SU-DHL-6 (cell line): ENCODE data around the gene MOB3B.
"Not testable (repeated sequence)": the region's sequence is repeated elsewhere in the genome, so short reads cannot be mapped to it uniquely, and the experiment has no call there.

Source experiments
- H2AFZ ChIP-seq: fragments of 200-600 bp; sonication (generic); 2 replicates; pipeline ENCODE4 v1.6.1; 2014; ENCODE audit warnings: low read depth, mild to moderate bottlenecking, moderate library complexity, mixed read lengths, antibody characterized with exemption, low read length; ENCODE audit not compliant: severe bottlenecking
- H3F3A ChIP-seq: fragments of 200-600 bp; shearing (Covaris generic); 2 replicates; pipeline ENCODE4 v1.6.0; 2016; ENCODE audit warnings: antibody characterized with exemption, mild to moderate bottlenecking; ENCODE audit not compliant: insufficient read depth
- H3K27ac ChIP-seq: fragments of 200-600 bp; sonication (generic); 2 replicates; pipeline ENCODE4 v1.5.1; 2016; ENCODE audit warnings: low read depth, mild to moderate bottlenecking, low read length, moderate library complexity, mixed read lengths
- H3K27me3 ChIP-seq: fragments of 200-600 bp; sonication (generic), shearing (Covaris generic); 2 replicates; pipeline ENCODE4 v1.6.0; 2014; ENCODE audit warnings: mild to moderate bottlenecking, low read length
- H3K36me3 ChIP-seq: fragments of 200-600 bp; sonication (generic); 2 replicates; pipeline ENCODE4 v1.6.1; 2014; ENCODE audit warnings: mild to moderate bottlenecking, low read length, mixed read lengths
- H3K4me2 ChIP-seq: fragments of 300-600, 200-600 bp; shearing (Covaris generic), sonication (generic); 2 replicates; pipeline ENCODE4 v1.6.0; 2014; ENCODE audit warnings: low read length, low read depth, mild to moderate bottlenecking; ENCODE audit not compliant: poor library complexity, severe bottlenecking
- H3K4me3 ChIP-seq: fragments of 200-600 bp; sonication (generic); 2 replicates; pipeline ENCODE4 v1.5.1; 2014; ENCODE audit warnings: antibody characterized with exemption, low read length, mild to moderate bottlenecking, mixed read lengths; ENCODE audit not compliant: insufficient read depth, poor library complexity, severe bottlenecking
- H3K79me2 ChIP-seq: fragments of 200-600 bp; sonication (generic); 2 replicates; pipeline ENCODE4 v1.6.1; 2014; ENCODE audit warnings: mild to moderate bottlenecking, low read length, moderate library complexity; ENCODE audit not compliant: insufficient read depth
- H3K9ac ChIP-seq: fragments of 200-600 bp; sonication (generic); 2 replicates; pipeline ENCODE4 v1.7.0; 2014; ENCODE audit warnings: mild to moderate bottlenecking, low read length
- H3K9me2 ChIP-seq: fragments of 200-600 bp; sonication (generic); replicated peaks from 2 replicates; pipeline ENCODE4 v1.6.1; 2014; ENCODE audit warnings: low read length; ENCODE audit not compliant: insufficient read depth
- H3K9me3 ChIP-seq: fragments of 200-600 bp; sonication (generic); 2 replicates; pipeline ENCODE4 v1.6.1; 2014; ENCODE audit warnings: low read length, mixed read lengths; ENCODE audit not compliant: insufficient read depth
- H4K20me1 ChIP-seq: fragments of 200-600 bp; sonication (generic); 2 replicates; pipeline ENCODE4 v1.6.1; 2014; ENCODE audit warnings: low read depth, mild to moderate bottlenecking, antibody characterized with exemption, low read length, moderate library complexity, mixed read lengths
- EZH2phosphoT487 ChIP-seq: fragments of 200-600 bp; sonication (generic), shearing (Covaris generic); conservative IDR thresholded peaks from 2 replicates; pipeline ENCODE4 v1.6.1; 2018; ENCODE audit warnings: mild to moderate bottlenecking, antibody characterized with exemption, low read length, moderate library complexity, mixed read lengths
- TF ChIP-seq, protein P1 (sequence below): fragments of 200-600 bp; sonication (generic); IDR thresholded peaks from one replicate; pipeline ENCODE4 v1.5.1; 2017; ENCODE audit warnings: antibody characterized with exemption, mild to moderate bottlenecking, low read length, moderate library complexity; ENCODE audit not compliant: insufficient read depth, poor library complexity, severe bottlenecking

Gene MOB3B

DNA sequence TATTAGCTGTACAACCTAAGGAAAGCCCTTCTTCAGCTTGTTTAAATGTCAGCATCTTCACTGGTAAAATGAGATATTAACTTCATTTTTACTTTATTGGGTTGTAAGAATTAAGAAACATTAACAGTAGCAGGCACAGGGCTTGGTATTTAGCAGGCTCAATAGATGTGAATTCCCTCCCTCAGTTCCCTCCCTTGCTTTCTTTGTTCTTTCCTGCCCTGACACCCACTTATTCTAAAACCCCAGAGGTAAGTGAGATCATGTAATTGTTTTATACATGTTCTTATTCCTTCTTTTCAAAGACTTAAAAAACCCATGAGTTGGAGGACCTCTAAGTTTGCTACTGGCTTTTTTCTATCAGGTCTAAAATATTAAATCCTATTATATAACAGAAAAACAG, 78.9 kb downstream of the MOB3B start:
- Histone ChIP-seq H3K36me3 (no peaks in the 10 kb centered on the region), H3K27ac (no peak overlapping the region), H3K9me2 (no peaks in the 10 kb centered on the region), H3K27me3 (no peaks in the 10 kb centered on the region), H3K4me2 (no peak overlapping the region), H3K9me3 (no peaks in the 10 kb centered on the region), H3K9ac (no peak overlapping the region), H3K79me2 (no peaks in the 10 kb centered on the region), H3K4me3 (no peak overlapping the region), H2AFZ (no peak overlapping the region), H4K20me1 (no peaks in the 10 kb centered on the region), H3F3A (no peaks in the 10 kb centered on the region)
- TF ChIP-seq, protein P1, sequence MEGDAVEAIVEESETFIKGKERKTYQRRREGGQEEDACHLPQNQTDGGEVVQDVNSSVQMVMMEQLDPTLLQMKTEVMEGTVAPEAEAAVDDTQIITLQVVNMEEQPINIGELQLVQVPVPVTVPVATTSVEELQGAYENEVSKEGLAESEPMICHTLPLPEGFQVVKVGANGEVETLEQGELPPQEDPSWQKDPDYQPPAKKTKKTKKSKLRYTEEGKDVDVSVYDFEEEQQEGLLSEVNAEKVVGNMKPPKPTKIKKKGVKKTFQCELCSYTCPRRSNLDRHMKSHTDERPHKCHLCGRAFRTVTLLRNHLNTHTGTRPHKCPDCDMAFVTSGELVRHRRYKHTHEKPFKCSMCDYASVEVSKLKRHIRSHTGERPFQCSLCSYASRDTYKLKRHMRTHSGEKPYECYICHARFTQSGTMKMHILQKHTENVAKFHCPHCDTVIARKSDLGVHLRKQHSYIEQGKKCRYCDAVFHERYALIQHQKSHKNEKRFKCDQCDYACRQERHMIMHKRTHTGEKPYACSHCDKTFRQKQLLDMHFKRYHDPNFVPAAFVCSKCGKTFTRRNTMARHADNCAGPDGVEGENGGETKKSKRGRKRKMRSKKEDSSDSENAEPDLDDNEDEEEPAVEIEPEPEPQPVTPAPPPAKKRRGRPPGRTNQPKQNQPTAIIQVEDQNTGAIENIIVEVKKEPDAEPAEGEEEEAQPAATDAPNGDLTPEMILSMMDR = no peak
- TF ChIP-seq EZH2phosphoT487 = no peak

DNA sequence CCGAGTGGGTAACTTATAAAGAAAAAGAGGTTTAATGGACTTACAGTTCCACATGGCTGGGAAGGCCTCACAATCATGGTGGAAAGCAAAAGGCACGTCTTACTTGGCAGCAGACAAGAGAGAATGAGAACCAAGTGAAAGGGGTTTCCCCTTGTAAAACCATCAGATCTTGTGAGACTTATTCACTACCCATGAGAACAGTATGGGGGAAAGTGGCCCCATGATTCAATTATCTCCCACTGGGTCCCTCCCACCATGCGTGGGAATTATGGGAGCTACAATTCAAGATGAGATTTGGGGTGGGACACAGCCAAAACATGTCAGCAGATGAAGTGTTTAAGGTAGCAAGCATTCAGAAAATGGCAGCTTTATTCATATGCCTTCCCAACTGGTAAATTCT, 81.3 kb downstream of the MOB3B start:
- H3K79me2 ChIP-seq, H3K9me2 ChIP-seq, H3K9ac ChIP-seq, H3K4me3 ChIP-seq, H3K27ac ChIP-seq, H3K9me3 ChIP-seq, H3F3A ChIP-seq, H4K20me1 ChIP-seq, H3K36me3 ChIP-seq, H3K27me3 ChIP-seq, H2AFZ ChIP-seq, H3K4me2 ChIP-seq: not testable (repeated sequence)

DNA sequence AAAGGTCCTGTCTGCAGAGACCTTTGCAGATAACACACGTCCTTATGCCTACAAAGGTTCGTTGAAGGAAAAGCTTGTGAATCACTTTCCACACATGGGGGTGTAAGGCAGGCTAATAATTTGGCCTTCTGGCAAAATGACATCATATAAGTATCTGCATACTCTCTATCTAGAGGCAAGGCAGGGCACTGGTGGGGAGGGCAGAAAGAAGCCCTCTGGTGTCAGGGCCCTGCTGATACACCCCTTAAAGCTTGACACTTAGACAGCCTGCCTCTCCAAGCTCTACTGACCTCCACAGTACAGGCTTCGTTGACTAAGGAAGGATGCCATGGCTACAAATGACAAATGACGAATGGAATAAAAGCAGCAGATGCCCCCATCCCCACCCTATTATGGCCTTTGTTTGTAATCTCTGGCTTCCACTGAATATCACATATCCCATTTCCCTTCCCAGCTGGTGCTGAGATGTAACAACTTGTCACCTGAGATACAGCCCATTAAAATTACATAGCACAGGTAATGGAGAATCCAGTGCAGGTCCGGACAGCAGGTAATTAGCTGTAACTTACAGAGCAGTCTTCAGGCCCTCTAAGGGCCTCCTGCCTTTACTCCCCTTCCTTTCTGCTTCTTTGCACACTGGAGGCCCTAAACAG, 82.5 kb downstream of the MOB3B start:
- no peak overlapping the region for H2AFZ ChIP-seq

DNA sequence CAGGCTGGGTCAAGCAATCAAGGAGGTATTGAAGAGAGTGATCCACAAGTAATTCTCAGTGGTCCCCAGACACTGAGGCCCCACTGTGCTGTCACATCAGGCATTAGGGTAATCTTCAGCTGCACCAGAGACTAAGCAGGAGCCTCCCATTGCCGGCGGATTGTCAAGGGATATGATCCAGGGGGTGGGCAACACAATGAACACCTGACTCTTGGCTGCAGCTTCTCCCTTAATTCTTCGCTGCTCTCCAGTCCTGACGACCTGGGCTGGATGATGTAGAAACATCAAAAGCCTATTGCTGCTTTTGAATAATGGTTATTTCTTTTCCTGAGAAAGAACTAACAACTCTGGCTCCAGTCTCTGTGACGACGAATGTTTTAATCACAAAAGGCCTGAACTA, 83.9 kb downstream of the MOB3B start:
- no peak overlapping the region for H2AFZ ChIP-seq
- H3K79me2 ChIP-seq = no peaks in the 10 kb centered on the region
- H3K36me3 ChIP-seq = no peaks in the 10 kb centered on the region
- H3K9me2 ChIP-seq = no peaks in the 10 kb centered on the region
- H3K4me3 ChIP-seq = no peak overlapping the region
- H3K4me2 ChIP-seq = no peak overlapping the region
- TF ChIP-seq EZH2phosphoT487 = no peak
- TF ChIP-seq, protein P1 = no peak
- H3K27me3 ChIP-seq = no peaks in the 10 kb centered on the region
- H3K9ac ChIP-seq = no peak overlapping the region
- no peaks in the 10 kb centered on the region for H4K20me1 ChIP-seq
- H3K9me3 ChIP-seq = no peaks in the 10 kb centered on the region
- no peak overlapping the region for H3K27ac ChIP-seq
- H3F3A ChIP-seq = no peaks in the 10 kb centered on the region

More for the DNA sequence above, 82.5 kb downstream of the MOB3B start:
- Histone ChIP-seq H3K27me3 (no peaks in the 10 kb centered on the region), H3K79me2 (no peaks in the 10 kb centered on the region), H3K9me2 (no peaks in the 10 kb centered on the region), H3K27ac (no peak overlapping the region), H3K36me3 (no peaks in the 10 kb centered on the region), H3K9me3 (no peaks in the 10 kb centered on the region), H3K9ac (no peak overlapping the region), H4K20me1 (no peaks in the 10 kb centered on the region), H3F3A (no peaks in the 10 kb centered on the region), H3K4me2 (no peak overlapping the region), H3K4me3 (no peak overlapping the region)
- TF ChIP-seq, protein P1 = no peak
- no peak for TF ChIP-seq EZH2phosphoT487
